SU-DHL-6 (cell line): ENCODE measurements around the gene SRPK2.
A peak's percentile ranks its signal among the peaks of the same experiment; 100 is the strongest.

Experiments used
- H2AFZ ChIP-seq: fragments of 200-600 bp; sonication (generic); 2 replicates; pipeline ENCODE4 v1.6.1; 2014; ENCODE audit warnings: low read depth, mild to moderate bottlenecking, moderate library complexity, mixed read lengths, antibody characterized with exemption, low read length; ENCODE audit not compliant: severe bottlenecking
- H3F3A ChIP-seq: fragments of 200-600 bp; shearing (Covaris generic); 2 replicates; pipeline ENCODE4 v1.6.0; 2016; ENCODE audit warnings: antibody characterized with exemption, mild to moderate bottlenecking; ENCODE audit not compliant: insufficient read depth
- H3K27ac ChIP-seq: fragments of 200-600 bp; sonication (generic); 2 replicates; pipeline ENCODE4 v1.5.1; 2016; ENCODE audit warnings: low read depth, mild to moderate bottlenecking, low read length, moderate library complexity, mixed read lengths
- H3K27me3 ChIP-seq: fragments of 200-600 bp; sonication (generic), shearing (Covaris generic); 2 replicates; pipeline ENCODE4 v1.6.0; 2014; ENCODE audit warnings: mild to moderate bottlenecking, low read length
- H3K36me3 ChIP-seq: fragments of 200-600 bp; sonication (generic); 2 replicates; pipeline ENCODE4 v1.6.1; 2014; ENCODE audit warnings: mild to moderate bottlenecking, low read length, mixed read lengths
- H3K4me2 ChIP-seq: fragments of 300-600, 200-600 bp; shearing (Covaris generic), sonication (generic); 2 replicates; pipeline ENCODE4 v1.6.0; 2014; ENCODE audit warnings: low read length, low read depth, mild to moderate bottlenecking; ENCODE audit not compliant: poor library complexity, severe bottlenecking
- H3K4me3 ChIP-seq: fragments of 200-600 bp; sonication (generic); 2 replicates; pipeline ENCODE4 v1.5.1; 2014; ENCODE audit warnings: antibody characterized with exemption, low read length, mild to moderate bottlenecking, mixed read lengths; ENCODE audit not compliant: insufficient read depth, poor library complexity, severe bottlenecking
- H3K79me2 ChIP-seq: fragments of 200-600 bp; sonication (generic); 2 replicates; pipeline ENCODE4 v1.6.1; 2014; ENCODE audit warnings: mild to moderate bottlenecking, low read length, moderate library complexity; ENCODE audit not compliant: insufficient read depth
- H3K9ac ChIP-seq: fragments of 200-600 bp; sonication (generic); 2 replicates; pipeline ENCODE4 v1.7.0; 2014; ENCODE audit warnings: mild to moderate bottlenecking, low read length
- H3K9me2 ChIP-seq: fragments of 200-600 bp; sonication (generic); replicated peaks from 2 replicates; pipeline ENCODE4 v1.6.1; 2014; ENCODE audit warnings: low read length; ENCODE audit not compliant: insufficient read depth
- H3K9me3 ChIP-seq: fragments of 200-600 bp; sonication (generic); 2 replicates; pipeline ENCODE4 v1.6.1; 2014; ENCODE audit warnings: low read length, mixed read lengths; ENCODE audit not compliant: insufficient read depth
- H4K20me1 ChIP-seq: fragments of 200-600 bp; sonication (generic); 2 replicates; pipeline ENCODE4 v1.6.1; 2014; ENCODE audit warnings: low read depth, mild to moderate bottlenecking, antibody characterized with exemption, low read length, moderate library complexity, mixed read lengths
- CTCF ChIP-seq: fragments of 200-600 bp; sonication (generic); IDR thresholded peaks from one replicate; pipeline ENCODE4 v1.5.1; 2017; ENCODE audit warnings: antibody characterized with exemption, mild to moderate bottlenecking, low read length, moderate library complexity; ENCODE audit not compliant: insufficient read depth, poor library complexity, severe bottlenecking
- EZH2phosphoT487 ChIP-seq: fragments of 200-600 bp; sonication (generic), shearing (Covaris generic); conservative IDR thresholded peaks from 2 replicates; pipeline ENCODE4 v1.6.1; 2018; ENCODE audit warnings: mild to moderate bottlenecking, antibody characterized with exemption, low read length, moderate library complexity, mixed read lengths

The SRPK2 gene

GRCh38 chr7:105257338-105257737, 131.4 kb downstream of the SRPK2 start:
- Histone ChIP-seq H3K9ac (peak overlapping the region; percentile 50), H2AFZ (no peak overlapping the region), H3K27me3 (no peaks in the 10 kb centered on the region), H3K27ac (peak overlapping the region; percentile 97), H3K79me2 (peaks cover 49% of the 10 kb centered on the region), H3K9me2 (no peaks in the 10 kb centered on the region), H3K36me3 (no peaks in the 10 kb centered on the region), H4K20me1 (no peaks in the 10 kb centered on the region), H3K9me3 (no peaks in the 10 kb centered on the region), H3K4me3 (peak overlapping the region; percentile 18), H3K4me2 (peak overlapping the region; percentile 59), H3F3A (peaks cover 28% of the 10 kb centered on the region)
- TF ChIP-seq EZH2phosphoT487 (no peak), CTCF (no peak)

- Histone ChIP-seq H3K79me2 (peaks cover 44% of the 10 kb centered on the region), H3K4me2 (peak overlapping the region; percentile 59)
These were observed 131.9 kb downstream of the SRPK2 start for GRCh38 chr7:105256761-105257231.

GRCh38 chr7:105250706-105251105, 138.0 kb downstream of the SRPK2 start:
- Histone ChIP-seq H3K4me2 (no peak overlapping the region), H3K27me3 (no peaks in the 10 kb centered on the region), H3K9ac (no peak overlapping the region), H3K9me2 (no peaks in the 10 kb centered on the region), H3K79me2 (peaks cover 83% of the 10 kb centered on the region), H3K9me3 (no peaks in the 10 kb centered on the region), H4K20me1 (peaks cover 12% of the 10 kb centered on the region; the same call in 1 of the 2 replicates), H3K4me3 (no peak overlapping the region), H3K27ac (0 out of 2 replicates have a peak overlapping the region, but pooled peaks have one; percentile 36), H3F3A (no peaks in the 10 kb centered on the region; the same call in 1 of the 2 replicates), H2AFZ (no peak overlapping the region), H3K36me3 (no peaks in the 10 kb centered on the region)
- no peak for TF ChIP-seq EZH2phosphoT487
- no peak for TF ChIP-seq CTCF

More at GRCh38 chr7:105256761-105257231, 131.9 kb downstream of the SRPK2 start:
- no peaks in the 10 kb centered on the region for H3K9me2 ChIP-seq
- peak overlapping the region; percentile 18 for H3K4me3 ChIP-seq
- peak overlapping the region; percentile 50 for H3K9ac ChIP-seq
- H3K36me3 ChIP-seq, result no peaks in the 10 kb centered on the region
- no peaks in the 10 kb centered on the region for H3K27me3 ChIP-seq
- H3K9me3 ChIP-seq, result no peaks in the 10 kb centered on the region
- no peaks in the 10 kb centered on the region for H4K20me1 ChIP-seq
- TF ChIP-seq CTCF (no peak), EZH2phosphoT487 (no peak)
- no peak overlapping the region for H2AFZ ChIP-seq
- peaks cover 24% of the 10 kb centered on the region for H3F3A ChIP-seq
- peak overlapping the region; percentile 97 for H3K27ac ChIP-seq
